GM21717 (cell line): ENCODE data around the gene STAP1.
"Not testable (repeated sequence)": the region's sequence is repeated elsewhere in the genome, so short reads cannot be mapped to it uniquely, and the experiment has no call there.

Source experiments
- ATAC-seq: cut with Tn5 transposase; IDR thresholded peaks from one replicate; pipeline ENCODE4 v1.9.1; 2021; ENCODE audit warnings: mild to moderate bottlenecking, moderate library complexity; ENCODE audit not compliant: unreplicated experiment

The STAP1 gene

GRCh38 chr4:67615119-67615518 lies 56.6 kb downstream of the STAP1 start:
- no peak for ATAC-seq

GRCh38 chr4:67616478-67616877 lies 58.0 kb downstream of the STAP1 start:
- ATAC-seq: no peak

GRCh38 chr4:67624939-67625338 lies 66.4 kb downstream of the STAP1 start:
- ATAC-seq: no peak

GRCh38 chr4:67632492-67632891 lies 74.0 kb downstream of the STAP1 start:
- ATAC-seq: no peak

- no peak for ATAC-seq
These were observed 76.2 kb downstream of the STAP1 start for GRCh38 chr4:67634741-67635140.

GRCh38 chr4:67635331-67635730 lies 76.8 kb downstream of the STAP1 start:
- no peak for ATAC-seq

- not testable (repeated sequence) for ATAC-seq
These were observed 78.5 kb downstream of the STAP1 start for GRCh38 chr4:67636978-67637377.

- no peak for ATAC-seq
These were observed 79.6 kb downstream of the STAP1 start for GRCh38 chr4:67638136-67638535.

- no peak for ATAC-seq
These were observed 93.0 kb downstream of the STAP1 start for GRCh38 chr4:67651536-67651935.
